ENCODE data around the gene MLLT1.
"Not testable (repeated sequence)": the region's sequence is repeated elsewhere in the genome, so short reads cannot be mapped to it uniquely, and the experiment has no call there.

MLLT1 gene

GRCh38 chr19:6287269-6287885 is 7.6 kb upstream of the MLLT1 start:
- H3K9me3 Mint-ChIP-seq, result peaks cover 33% of the 10 kb centered on the region
- H3K27me3 Mint-ChIP-seq (ENCODE audit: low read depth), result no peaks in the 10 kb centered on the region
- no peaks in the 10 kb centered on the region for H3K4me1 Mint-ChIP-seq (ENCODE audit: low read depth)
- no peak overlapping the region for H3K27ac Mint-ChIP-seq
- no peak for DNase-seq (ENCODE audit: low spot score)
- H3K4me3 Mint-ChIP-seq, result no peak overlapping the region
- no peaks in the 10 kb centered on the region for H3K36me3 Mint-ChIP-seq (ENCODE audit: low read depth)

DNA sequence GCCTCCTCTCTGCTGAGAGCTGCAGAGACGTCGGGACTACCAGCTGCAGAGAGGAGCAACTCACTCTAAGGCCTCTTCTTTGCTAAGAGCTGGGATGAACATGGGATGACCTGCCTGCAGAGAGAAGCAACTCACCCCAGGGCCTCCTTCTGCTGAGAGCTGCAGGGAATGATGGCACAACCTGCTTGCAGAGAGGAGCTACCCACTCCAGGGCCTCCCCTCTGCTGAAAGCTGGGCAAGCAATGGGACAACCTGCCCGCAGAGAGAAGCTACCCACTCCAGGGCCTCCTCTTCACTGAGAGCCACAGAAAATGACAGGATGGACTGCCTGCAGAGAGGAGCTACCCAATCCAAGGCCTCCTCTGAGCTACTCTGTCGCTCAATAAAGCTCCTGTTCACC is 6.9 kb upstream of the MLLT1 start:
- H3K4me1 Mint-ChIP-seq (ENCODE audit: low read depth), result no peaks in the 10 kb centered on the region
- H3K9me3 Mint-ChIP-seq, result peaks cover 28% of the 10 kb centered on the region
- no peak overlapping the region for H3K4me3 Mint-ChIP-seq
- peaks cover 3% of the 10 kb centered on the region for H3K27me3 Mint-ChIP-seq (ENCODE audit: low read depth)
- H3K36me3 Mint-ChIP-seq (ENCODE audit: low read depth), result no peaks in the 10 kb centered on the region
- H3K27ac Mint-ChIP-seq, result no peak overlapping the region
- no peak for DNase-seq (ENCODE audit: low spot score)

DNA sequence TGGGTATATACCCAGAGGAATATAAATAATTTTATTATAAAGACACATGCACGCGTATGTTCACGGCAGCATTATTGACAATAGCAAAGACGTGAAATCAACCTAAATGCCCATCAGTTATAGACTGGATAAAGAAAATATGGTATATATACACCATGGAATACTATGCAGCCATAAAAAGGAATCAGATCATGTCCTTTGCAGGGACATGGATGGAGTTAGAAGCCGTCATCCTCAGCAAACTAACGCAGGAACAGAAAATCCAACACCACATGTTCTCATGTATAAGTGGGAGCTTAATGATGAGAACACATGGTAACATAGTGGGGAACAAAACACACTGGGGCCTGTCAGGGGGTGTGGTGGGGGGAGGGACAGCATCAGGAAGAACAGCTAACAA is 2.6 kb upstream of the MLLT1 start:
- not testable (repeated sequence) for H3K27me3 Mint-ChIP-seq (ENCODE audit: low read depth); H3K4me3 Mint-ChIP-seq; H3K9me3 Mint-ChIP-seq; H3K27ac Mint-ChIP-seq; DNase-seq (ENCODE audit: low spot score); H3K36me3 Mint-ChIP-seq (ENCODE audit: low read depth)
- H3K4me1 Mint-ChIP-seq (ENCODE audit: low read depth), result peaks cover 17% of the 10 kb centered on the region

DNA sequence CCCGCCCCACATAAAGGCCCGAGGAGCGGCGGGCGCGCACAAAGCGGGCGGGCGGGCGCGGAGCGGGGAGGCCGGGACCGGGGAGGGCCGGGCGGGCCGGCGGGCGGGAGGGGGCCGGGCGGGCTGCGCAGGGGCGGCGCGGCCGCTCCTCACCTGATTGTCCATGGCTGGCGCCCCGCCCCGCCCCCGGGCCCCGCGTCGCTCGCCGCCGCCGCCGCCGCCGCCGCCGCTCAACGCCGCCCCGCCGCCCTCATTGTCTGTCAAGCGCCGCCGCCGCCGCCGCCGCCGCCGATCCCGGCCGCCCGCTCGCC is 200 bp downstream of the MLLT1 start:
- Mint-ChIP-seq H3K9me3 (no peaks in the 10 kb centered on the region), H3K4me1 (ENCODE audit: low read depth) (peaks cover 21% of the 10 kb centered on the region), H3K27ac (no peak overlapping the region), H3K4me3 (no peak overlapping the region), H3K27me3 (ENCODE audit: low read depth) (peaks cover 3% of the 10 kb centered on the region), H3K36me3 (ENCODE audit: low read depth) (peaks cover 5% of the 10 kb centered on the region)
- DNase-seq (ENCODE audit: low spot score), result no peak

DNA sequence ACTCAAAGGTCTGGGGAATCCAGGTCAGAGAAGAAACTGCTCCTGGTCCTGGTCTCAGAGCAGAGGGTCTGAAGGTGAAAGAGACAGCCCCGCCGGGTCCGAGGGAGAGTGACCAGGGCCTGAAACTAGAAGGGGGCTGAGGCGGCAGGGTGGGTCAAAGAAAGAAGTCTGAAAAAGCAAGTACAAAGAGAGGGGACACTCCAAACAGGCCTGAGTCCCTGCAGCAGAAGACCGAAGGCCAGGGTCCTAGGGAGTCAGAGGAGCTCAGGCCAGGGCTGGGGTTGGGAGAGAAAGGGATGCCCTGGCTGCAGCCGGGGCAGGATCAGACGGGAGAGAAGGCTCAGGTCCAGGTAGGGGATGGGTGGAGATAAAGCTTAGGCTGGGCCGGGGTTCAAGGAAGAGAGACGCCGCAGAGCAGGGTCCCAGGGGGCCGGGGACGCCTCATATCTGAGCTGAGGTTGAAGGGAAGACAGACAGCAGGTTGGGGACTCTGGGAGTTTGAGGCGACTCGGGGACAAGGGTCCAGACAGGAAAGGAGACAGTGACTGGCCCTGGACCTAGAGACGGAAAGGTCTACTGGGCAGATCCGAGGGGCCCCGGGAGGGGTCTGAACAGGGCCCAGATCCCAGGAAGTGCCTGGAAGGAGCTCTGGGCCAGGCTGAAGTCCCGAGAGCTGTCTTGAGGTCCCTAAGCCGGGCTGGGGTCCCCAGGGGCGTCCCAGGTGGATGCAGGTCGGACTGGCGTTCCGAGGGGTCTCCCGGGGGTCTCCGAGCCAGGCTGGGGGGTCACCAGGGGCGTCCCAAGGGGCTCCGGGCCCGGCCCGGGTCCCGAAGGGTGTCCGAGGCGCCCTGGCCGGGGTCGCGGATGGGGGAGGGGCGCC is 795 bp downstream of the MLLT1 start:
- peak overlapping the region; percentile 89 for H3K27ac Mint-ChIP-seq
- H3K36me3 Mint-ChIP-seq (ENCODE audit: low read depth), result peaks cover 5% of the 10 kb centered on the region
- DNase-seq (ENCODE audit: low spot score), result no peak
- peaks cover 21% of the 10 kb centered on the region for H3K4me1 Mint-ChIP-seq (ENCODE audit: low read depth)
- no peaks in the 10 kb centered on the region for H3K9me3 Mint-ChIP-seq
- H3K27me3 Mint-ChIP-seq (ENCODE audit: low read depth), result peaks cover 3% of the 10 kb centered on the region
- H3K4me3 Mint-ChIP-seq, result peak overlapping the region; percentile 93

- Mint-ChIP-seq H3K9me3 (no peaks in the 10 kb centered on the region), H3K27me3 (ENCODE audit: low read depth) (peaks cover 3% of the 10 kb centered on the region), H3K4me3 (peak overlapping the region; percentile 93), H3K27ac (peak overlapping the region; percentile 89), H3K4me1 (ENCODE audit: low read depth) (peaks cover 24% of the 10 kb centered on the region), H3K36me3 (ENCODE audit: low read depth) (peaks cover 5% of the 10 kb centered on the region)
- DNase-seq (ENCODE audit: low spot score), result no peak
Measured at GRCh38 chr19:6278051-6278450, 1.7 kb downstream of the MLLT1 start.

DNA sequence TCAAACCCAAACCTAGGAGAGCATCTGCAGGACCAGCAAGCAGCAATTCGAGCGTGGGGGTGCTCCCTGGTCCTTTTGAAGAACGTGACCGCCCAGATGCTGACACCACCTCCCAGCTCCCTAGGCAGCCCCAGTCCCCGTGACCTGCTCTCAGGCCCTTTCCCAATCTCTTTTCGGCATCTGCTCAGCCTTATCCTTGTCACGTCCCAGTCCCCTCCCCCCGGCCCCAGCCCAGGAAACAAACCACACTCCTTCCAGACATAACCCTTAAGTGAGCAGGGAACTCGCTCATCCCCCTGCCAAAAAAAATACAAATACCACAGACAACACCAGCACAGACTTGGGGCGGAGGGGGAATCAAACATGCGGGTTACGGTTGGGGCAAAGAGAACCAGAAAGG is 3.3 kb downstream of the MLLT1 start:
- H3K4me3 Mint-ChIP-seq, result peak overlapping the region; percentile 14
- H3K27ac Mint-ChIP-seq, result no peak overlapping the region
- no peak for DNase-seq (ENCODE audit: low spot score)
- no peaks in the 10 kb centered on the region for H3K27me3 Mint-ChIP-seq (ENCODE audit: low read depth)
- H3K4me1 Mint-ChIP-seq (ENCODE audit: low read depth), result peaks cover 30% of the 10 kb centered on the region
- H3K36me3 Mint-ChIP-seq (ENCODE audit: low read depth), result peaks cover 5% of the 10 kb centered on the region
- H3K9me3 Mint-ChIP-seq, result no peaks in the 10 kb centered on the region

DNA sequence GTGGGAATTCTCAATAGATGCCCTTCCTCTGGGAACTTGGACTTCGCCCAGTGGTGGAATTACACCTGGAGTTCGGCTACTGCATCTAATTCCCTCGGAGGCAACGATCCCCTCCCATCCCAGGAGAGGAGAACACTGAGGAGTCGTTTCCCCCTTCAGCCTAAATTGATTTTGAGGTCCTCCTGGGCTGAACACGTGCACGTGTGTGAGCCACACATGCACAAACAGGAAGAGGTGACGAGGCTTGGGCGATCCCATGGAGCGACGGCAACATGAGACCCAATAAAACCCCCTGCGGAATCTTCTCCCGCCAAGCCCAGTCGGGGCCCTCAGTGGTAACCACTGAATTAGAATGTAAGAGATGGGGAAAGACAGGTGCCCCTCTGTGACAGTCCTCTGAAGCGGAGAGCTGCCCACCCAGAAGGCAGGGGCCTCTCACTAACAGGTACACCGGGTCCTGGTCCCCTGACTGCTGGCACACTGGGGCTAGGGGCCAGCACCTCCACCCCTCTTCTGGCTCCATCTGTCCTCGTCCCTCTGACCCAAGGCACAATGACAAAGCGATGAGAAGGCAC is 4.5 kb downstream of the MLLT1 start:
- Mint-ChIP-seq H3K27me3 (ENCODE audit: low read depth) (no peaks in the 10 kb centered on the region), H3K4me3 (no peak overlapping the region), H3K36me3 (ENCODE audit: low read depth) (peaks cover 7% of the 10 kb centered on the region), H3K4me1 (ENCODE audit: low read depth) (peaks cover 31% of the 10 kb centered on the region), H3K9me3 (no peaks in the 10 kb centered on the region), H3K27ac (no peak overlapping the region)
- DNase-seq (ENCODE audit: low spot score), result no peak

GRCh38 chr19:6274756-6275155 is 5.0 kb downstream of the MLLT1 start:
- Mint-ChIP-seq H3K27me3 (ENCODE audit: low read depth) (no peaks in the 10 kb centered on the region), H3K36me3 (ENCODE audit: low read depth) (peaks cover 12% of the 10 kb centered on the region), H3K9me3 (no peaks in the 10 kb centered on the region), H3K4me1 (ENCODE audit: low read depth) (peaks cover 31% of the 10 kb centered on the region), H3K27ac (no peak overlapping the region), H3K4me3 (no peak overlapping the region)
- DNase-seq (ENCODE audit: low spot score), result no peak

DNA sequence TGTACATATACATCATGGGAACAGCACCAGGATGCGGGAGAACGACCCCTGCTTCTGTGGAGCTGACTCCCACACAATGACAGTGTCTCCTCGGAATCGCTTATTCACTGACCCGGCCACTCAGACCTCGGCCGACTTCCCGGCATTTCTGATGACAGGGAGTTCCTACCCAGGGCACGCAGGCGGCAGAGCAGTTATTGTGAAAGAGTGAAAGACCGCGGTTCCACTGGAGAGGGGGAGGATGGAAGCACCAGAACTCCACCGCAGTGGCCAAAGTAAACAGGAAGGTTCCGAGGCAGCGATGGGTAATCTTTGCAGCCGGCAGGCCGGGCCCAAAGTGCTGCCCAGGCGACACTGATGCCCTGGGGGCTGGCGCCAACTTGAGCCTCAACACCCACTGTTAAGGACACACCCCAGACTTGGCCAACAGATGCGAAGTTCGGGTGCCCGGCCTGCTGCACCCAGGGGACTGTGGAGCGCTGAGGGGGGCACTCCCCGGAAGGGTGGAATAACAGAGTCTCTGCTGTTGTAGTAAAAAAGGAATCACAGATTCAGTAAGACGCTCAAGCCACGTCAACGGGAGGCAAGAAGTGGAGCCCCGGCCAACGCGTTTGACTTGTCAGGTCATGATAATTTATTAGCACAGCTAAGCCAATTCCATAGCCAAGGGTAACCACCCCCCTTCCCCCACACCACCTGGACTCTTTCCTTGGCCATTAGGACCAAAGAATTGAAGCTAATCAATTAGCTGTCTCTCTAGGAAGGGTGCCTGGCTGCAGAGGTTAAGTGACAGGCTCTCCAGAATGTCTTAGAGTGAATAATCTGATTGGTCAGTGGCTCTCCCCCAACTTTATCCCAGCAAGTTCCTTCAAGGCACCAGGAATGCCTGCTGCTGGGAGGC is 5.8 kb downstream of the MLLT1 start:
- H3K4me1 Mint-ChIP-seq (ENCODE audit: low read depth), result peaks cover 30% of the 10 kb centered on the region
- no peak for DNase-seq (ENCODE audit: low spot score)
- no peaks in the 10 kb centered on the region for H3K9me3 Mint-ChIP-seq
- no peak overlapping the region for H3K4me3 Mint-ChIP-seq
- H3K27ac Mint-ChIP-seq, result no peak overlapping the region
- peaks cover 10% of the 10 kb centered on the region for H3K36me3 Mint-ChIP-seq (ENCODE audit: low read depth)
- H3K27me3 Mint-ChIP-seq (ENCODE audit: low read depth), result no peaks in the 10 kb centered on the region

DNA sequence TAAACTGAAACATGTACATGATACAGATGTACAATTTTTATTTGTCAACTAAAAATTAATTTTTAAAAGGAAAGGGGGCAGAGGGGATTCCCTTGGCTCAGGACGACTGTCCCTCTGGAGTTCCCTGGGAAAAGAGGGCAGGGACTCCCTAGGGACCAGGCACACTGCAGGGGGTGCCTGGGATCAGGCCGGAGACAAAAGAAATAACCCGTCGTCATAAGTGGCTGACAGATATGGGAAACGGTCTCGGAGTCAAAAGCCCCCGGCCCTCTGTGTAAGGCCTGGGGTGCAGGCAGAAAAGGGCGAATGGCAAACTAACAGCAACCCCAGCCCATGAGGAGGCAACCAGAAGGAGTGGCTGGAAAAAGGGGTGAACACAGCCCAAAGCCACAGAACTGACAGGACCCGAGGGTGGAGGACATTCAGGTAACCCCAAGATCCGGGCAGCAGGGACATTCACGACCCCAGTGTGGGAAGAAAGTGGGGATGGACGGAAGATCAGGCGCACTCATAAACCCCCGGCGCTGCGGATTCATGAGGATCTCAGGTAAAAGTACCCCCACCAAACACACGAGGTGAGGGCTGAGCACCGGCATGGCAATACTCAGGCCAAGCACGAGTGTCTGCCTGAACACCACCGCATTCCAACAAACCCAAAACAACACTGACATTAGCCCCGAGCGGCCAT is 6.7 kb downstream of the MLLT1 start:
- H3K27ac Mint-ChIP-seq, result no peak overlapping the region
- peaks cover 21% of the 10 kb centered on the region for H3K4me1 Mint-ChIP-seq (ENCODE audit: low read depth)
- DNase-seq (ENCODE audit: low spot score), result no peak
- H3K9me3 Mint-ChIP-seq, result no peaks in the 10 kb centered on the region
- H3K36me3 Mint-ChIP-seq (ENCODE audit: low read depth), result peaks cover 12% of the 10 kb centered on the region
- H3K27me3 Mint-ChIP-seq (ENCODE audit: low read depth), result no peaks in the 10 kb centered on the region
- no peak overlapping the region for H3K4me3 Mint-ChIP-seq

GRCh38 chr19:6272411-6272791 is 7.4 kb downstream of the MLLT1 start:
- peaks cover 18% of the 10 kb centered on the region for H3K36me3 Mint-ChIP-seq (ENCODE audit: low read depth)
- no peaks in the 10 kb centered on the region for H3K9me3 Mint-ChIP-seq
- H3K4me3 Mint-ChIP-seq, result no peak overlapping the region
- H3K27me3 Mint-ChIP-seq (ENCODE audit: low read depth), result no peaks in the 10 kb centered on the region
- H3K4me1 Mint-ChIP-seq (ENCODE audit: low read depth), result peaks cover 16% of the 10 kb centered on the region
- H3K27ac Mint-ChIP-seq, result peak overlapping the region; percentile 17
- no peak for DNase-seq (ENCODE audit: low spot score)

DNA sequence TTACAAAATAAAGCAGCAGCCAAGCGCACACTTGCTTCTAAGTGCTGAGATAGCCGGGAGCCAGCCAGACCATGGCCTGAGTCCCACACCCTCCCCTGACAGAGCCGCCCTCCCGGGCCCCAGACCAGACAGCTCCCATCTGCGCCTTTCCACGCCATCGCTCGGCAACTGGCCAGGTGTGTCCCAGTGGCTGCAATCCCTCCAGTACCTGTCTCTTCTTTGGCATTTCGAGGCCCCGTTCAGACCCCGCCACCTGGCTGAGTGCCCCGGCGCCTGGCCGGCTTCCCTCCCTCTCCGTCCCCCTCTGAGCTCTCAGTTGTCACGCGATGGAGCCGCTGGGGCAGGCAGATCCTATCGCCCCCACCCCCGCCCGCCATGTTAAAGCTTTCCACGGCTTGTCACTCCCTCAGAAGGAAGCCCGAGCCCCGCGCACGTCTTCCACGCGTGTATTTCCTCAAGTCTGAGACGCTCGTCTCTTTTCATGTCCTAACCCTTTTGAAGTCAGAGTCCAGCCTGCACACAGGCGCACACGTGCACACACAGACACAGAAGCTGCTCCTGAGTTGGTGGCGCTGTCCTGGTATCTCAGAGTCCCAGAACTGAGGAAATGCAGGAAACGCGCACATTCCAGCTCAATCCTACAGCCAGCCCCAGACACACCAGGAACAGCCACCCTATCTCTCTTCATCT is 7.9 kb downstream of the MLLT1 start:
- H3K4me3 Mint-ChIP-seq, result no peak overlapping the region
- peaks cover 14% of the 10 kb centered on the region for H3K4me1 Mint-ChIP-seq (ENCODE audit: low read depth)
- H3K9me3 Mint-ChIP-seq, result no peaks in the 10 kb centered on the region
- no peaks in the 10 kb centered on the region for H3K27me3 Mint-ChIP-seq (ENCODE audit: low read depth)
- peak overlapping the region; percentile 17 for H3K27ac Mint-ChIP-seq
- peaks cover 19% of the 10 kb centered on the region for H3K36me3 Mint-ChIP-seq (ENCODE audit: low read depth)
- DNase-seq (ENCODE audit: low spot score), result no peak
